ENCODE data around the gene NOP56.

GRCh38 chr20:2705931-2706645, 53.7 kb downstream of the NOP56 start:
- TF ChIP-seq REST (IDR thresholded peaks at IDR 0.05) = no peak
- no peak for TF ChIP-seq JUND (IDR thresholded peaks at IDR 0.05)
- TF ChIP-seq RAD21 (IDR thresholded peaks at IDR 0.05) = no peak
- no peak for TF ChIP-seq CTCF (IDR thresholded peaks at IDR 0.05; ENCODE audit: low read depth, low read length, missing input control)
- no peak for TF ChIP-seq ZBTB33 (IDR thresholded peaks at IDR 0.05)
